LoVo (cell line): ENCODE measurements around the gene CYP2D6.
"Not testable (repeated sequence)": the region's sequence is repeated elsewhere in the genome, so short reads cannot be mapped to it uniquely, and the experiment has no call there.

Source experiments
- DNase-seq: peaks from one replicate; pipeline ENCODE4 v3.0.0-alpha.2; 2016; ENCODE audit warnings: low spot score

The CYP2D6 gene

GRCh38 chr22:42134100-42135020 lies 3.8 kb upstream of the CYP2D6 start:
- DNase-seq: no peak

GRCh38 chr22:42132457-42132856 lies 1.8 kb upstream of the CYP2D6 start:
- no peak for DNase-seq

DNA sequence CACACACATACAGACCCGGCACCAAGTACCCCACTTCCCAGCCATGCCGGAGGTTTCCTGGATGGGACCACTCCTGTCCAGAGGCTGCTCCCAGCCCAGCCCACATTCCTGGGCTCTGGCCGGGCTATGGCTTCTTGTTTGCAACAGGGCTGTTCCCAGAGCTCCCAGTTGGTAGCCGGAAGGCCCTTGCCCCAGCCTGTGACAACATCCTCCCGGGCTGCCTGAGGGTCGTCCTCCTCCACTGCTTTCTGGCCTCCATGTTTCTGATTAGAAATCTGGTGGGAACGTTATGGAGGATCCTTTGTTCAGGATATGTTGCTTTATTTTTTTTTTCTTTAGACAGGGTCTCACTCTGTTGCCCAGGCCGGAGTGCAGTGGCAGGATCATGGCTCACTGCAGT lies 952 bp upstream of the CYP2D6 start:
- DNase-seq: no peak

- DNase-seq: not testable (repeated sequence)
These were observed 428 bp downstream of the CYP2D6 start for GRCh38 chr22:42130182-42130581.

DNA sequence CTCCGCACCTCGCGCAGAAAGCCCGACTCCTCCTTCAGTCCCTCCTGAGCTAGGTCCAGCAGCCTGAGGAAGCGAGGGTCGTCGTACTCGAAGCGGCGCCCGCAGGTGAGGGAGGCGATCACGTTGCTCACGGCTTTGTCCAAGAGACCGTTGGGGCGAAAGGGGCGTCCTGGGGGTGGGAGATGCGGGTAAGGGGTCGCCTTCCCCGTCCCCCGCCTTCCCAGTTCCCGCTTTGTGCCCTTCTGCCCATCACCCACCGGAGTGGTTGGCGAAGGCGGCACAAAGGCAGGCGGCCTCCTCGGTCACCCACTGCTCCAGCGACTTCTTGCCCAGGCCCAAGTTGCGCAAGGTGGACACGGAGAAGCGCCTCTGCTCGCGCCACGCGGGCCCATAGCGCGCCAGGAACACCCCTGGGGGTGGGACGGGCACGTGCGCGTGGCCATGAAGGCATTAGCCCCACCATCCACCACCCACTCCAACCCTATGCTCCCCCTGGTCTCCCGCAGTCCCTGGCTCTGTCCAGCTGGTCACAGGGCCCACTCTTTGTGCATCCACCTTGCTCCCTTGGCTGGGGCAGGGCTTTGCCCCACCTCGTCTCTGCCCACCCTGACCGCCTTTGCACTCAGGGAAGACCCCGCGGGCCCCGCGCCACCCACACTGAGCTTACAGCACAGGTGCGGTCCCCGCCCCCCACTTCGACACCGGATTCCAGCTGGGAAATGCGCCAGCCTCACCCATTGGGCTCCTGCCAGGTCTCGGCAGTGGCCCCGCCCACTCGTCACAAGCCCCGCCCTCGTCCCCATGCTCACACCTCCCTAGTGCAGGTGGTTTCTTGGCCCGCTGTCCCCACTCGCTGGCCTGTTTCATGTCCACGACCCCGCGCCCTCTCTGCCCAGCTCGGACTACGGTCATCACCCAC lies 1.6 kb downstream of the CYP2D6 start:
- DNase-seq: peak; percentile 44

- not testable (repeated sequence) for DNase-seq
These were observed 2.6 kb downstream of the CYP2D6 start for GRCh38 chr22:42128007-42128406.

GRCh38 chr22:42127606-42128005 lies 3.0 kb downstream of the CYP2D6 start:
- no peak for DNase-seq

GRCh38 chr22:42123529-42123928 lies 7.1 kb downstream of the CYP2D6 start:
- DNase-seq: not testable (repeated sequence)

- DNase-seq: not testable (repeated sequence)
These were observed 10.2 kb downstream of the CYP2D6 start for GRCh38 chr22:42120231-42121021.

DNA sequence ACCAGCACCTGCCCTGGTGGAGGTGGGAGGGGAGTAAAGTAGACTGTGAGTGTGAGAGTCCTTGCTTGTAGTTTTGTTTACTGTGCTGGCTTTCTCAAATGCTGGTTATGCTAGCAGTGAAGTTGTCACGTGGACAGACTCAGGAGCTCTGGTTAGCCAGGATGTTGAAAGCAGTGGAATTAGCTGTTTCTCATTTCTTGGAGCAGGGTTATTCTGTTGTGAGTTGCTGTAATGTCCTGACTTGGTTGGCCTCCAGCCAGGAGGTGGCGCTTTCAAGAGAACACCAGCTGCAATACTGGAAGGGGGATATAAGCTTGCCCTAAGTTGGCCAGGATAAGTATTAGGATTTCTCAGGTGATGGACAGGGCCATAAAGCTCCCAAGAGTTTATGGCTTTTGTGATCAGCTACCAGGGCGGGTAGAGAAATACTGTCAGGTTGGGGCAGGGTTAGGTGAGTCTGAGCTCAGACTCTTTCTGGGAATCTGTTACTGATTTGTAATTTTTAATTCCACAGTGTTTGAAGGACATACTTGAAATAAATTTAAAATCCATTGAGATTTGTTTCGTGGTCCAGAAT lies 13.7 kb downstream of the CYP2D6 start:
- no peak for DNase-seq

DNA sequence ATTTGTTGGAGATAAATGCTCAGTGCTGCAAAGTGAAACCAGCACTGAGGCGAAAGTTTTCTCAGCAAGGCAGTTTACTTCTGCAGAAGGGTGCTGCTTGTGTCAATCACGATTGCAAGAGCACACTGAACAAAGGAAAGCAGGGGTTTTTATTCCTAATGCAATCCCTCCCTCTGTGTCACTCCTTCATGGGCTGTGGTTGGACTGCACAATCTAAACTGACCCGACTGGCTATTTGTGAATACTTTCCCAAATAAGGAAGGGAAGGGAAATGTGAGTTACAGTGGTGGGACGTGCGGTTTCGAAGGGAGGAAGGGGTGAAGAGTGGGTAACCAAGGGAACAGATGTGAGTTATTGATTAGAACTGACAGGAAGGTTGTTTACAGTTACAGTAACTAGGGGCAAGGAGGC lies 15.2 kb downstream of the CYP2D6 start:
- not testable (repeated sequence) for DNase-seq

GRCh38 chr22:42114721-42115120 lies 15.9 kb downstream of the CYP2D6 start:
- no peak for DNase-seq

- DNase-seq: not testable (repeated sequence)
These were observed 17.8 kb downstream of the CYP2D6 start for GRCh38 chr22:42112793-42113192.

DNA sequence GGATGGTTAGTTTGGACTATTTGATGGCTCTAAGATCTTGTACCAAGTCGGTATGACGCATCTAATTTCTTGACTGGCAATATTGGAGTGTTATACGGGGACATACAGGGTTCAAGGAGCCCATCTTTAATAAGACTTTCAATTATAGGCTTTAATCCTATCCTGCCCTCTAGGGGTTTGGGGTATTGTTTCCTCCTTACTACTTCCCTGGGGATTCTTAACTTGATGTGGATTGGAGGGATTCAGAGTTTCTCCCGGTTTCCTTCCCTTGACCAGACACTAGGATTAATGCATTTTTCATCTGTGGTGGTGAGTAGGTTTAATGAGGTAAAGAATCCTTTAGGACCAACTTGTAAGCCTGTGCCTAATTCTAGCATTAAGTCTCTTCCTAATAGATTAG lies 18.8 kb downstream of the CYP2D6 start:
- no peak for DNase-seq

DNA sequence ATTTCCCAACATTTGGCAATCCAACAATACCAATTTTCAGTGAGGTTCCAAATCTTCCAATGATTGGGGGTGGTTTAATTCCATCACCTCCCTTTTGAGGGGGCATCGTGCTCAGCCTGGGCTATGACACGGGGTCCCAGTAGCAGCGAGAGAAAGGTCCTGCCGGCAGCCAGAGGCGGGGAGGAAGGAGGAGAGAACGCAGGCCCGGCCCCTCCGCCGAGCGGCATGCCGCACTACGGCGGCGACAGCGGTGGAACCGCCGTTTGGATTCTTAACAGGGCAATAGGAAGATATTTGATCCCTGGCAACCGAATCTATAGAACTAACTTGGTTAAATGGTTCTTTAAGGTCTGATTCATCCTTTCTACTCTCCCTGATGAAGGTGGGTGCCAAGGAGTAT lies 21.8 kb downstream of the CYP2D6 start:
- DNase-seq: no peak

- not testable (repeated sequence) for DNase-seq
These were observed 26.2 kb downstream of the CYP2D6 start for GRCh38 chr22:42104332-42104860.

GRCh38 chr22:42101199-42101598 lies 29.4 kb downstream of the CYP2D6 start:
- DNase-seq: no peak

- peak; percentile 17 for DNase-seq
These were observed 39.2 kb downstream of the CYP2D6 start for GRCh38 chr22:42091455-42091782.

GRCh38 chr22:42090596-42091454 lies 39.8 kb downstream of the CYP2D6 start, which contains the start of gene NDUFA6:
TSS of gene NDUFA6 (minus strand) at chr22:42090772. CDS start at chr22:42090744, 28 bp downstream.
- peak; percentile 99 for DNase-seq

GRCh38 chr22:42086051-42086450 lies 44.6 kb downstream of the CYP2D6 start:
- DNase-seq: no peak
